ENCODE data around the gene ASRGL1.
A peak's percentile ranks its signal among the peaks of the same experiment; 100 is the strongest.

Gene ASRGL1

DNA sequence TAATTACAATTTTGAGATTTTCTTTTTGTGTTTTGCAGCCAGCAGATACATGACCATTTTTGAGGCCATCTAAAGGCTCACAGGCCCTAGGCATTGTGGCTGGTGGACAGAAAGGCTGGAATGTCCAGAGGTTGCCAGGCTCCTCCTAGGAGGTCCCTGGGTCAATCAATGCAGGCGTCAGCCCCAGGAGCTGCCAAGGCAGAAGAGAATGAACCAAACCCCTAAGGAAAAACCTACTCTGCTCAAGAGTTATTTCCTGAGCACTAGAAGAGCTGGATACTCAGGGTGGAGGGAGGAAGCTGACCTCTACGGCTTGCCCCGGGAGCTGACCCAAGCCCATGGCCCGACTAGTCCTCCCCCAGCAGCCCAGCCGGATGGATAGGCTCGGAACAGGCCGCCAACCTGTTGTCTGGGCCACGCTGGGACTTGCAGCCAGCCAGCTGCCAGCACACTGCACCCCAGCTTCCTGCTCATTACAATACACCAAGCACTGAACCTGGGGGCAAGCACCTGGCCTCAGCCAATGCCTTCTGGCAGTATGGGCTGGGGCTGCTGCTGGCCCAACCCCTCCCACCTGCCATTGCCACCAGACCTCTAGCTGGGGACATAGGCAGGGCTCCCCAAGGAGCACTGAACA is 75.9 kb downstream of the ASRGL1 start:
- DNase-seq (ENCODE audit: low read depth in 3 of 3), result no peak

- DNase-seq (ENCODE audit: low read depth in 3 of 3), result no peak
These were observed 79.3 kb downstream of the ASRGL1 start for GRCh38 chr11:62416596-62416995.

- DNase-seq (ENCODE audit: low read depth in 3 of 3), result no peak
These were observed 80.9 kb downstream of the ASRGL1 start for GRCh38 chr11:62418136-62418535.

- no peak for DNase-seq (ENCODE audit: low read depth in 3 of 3)
These were observed 81.5 kb downstream of the ASRGL1 start, which contains the start of gene SCGB1A1 for GRCh38 chr11:62418733-62419132. Gene SCGB1A1, plus strand, starts transcription at chr11:62419033. Its CDS starts 63 bp downstream, at chr11:62419096.

DNA sequence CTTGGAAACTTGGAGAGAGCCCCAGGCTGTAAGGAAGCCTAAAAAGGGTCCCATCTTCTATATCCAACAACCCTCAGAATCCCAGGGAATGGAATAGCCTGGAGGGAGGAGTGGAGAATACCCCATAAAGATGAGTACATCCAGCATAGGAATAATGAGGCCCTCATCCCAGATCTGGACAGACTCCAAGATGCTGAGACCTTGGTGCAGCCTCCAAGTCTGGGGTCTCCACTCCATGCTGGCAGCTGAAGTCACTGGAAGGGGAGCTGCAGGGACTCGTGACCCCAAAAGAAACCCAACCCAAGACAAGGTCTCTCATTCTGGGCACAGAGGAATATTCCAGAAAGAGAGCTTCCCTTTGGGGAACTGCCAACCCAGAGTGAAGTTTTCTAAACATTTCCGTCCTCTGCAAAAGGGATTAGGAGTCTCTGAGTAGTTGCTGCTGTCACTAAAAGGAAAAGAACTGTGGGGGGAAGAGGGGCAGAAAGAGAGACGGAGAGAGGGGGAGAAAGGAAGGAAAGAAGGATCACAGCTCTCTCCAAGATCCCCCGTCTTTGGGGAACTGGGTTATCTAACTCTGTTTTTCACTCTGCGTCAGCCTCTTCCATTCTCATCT is 82.2 kb downstream of the ASRGL1 start:
- no peak for DNase-seq (ENCODE audit: low read depth in 3 of 3)

- no peak for DNase-seq (ENCODE audit: low read depth in 3 of 3)
These were observed 82.7 kb downstream of the ASRGL1 start for GRCh38 chr11:62419943-62420342.

DNA sequence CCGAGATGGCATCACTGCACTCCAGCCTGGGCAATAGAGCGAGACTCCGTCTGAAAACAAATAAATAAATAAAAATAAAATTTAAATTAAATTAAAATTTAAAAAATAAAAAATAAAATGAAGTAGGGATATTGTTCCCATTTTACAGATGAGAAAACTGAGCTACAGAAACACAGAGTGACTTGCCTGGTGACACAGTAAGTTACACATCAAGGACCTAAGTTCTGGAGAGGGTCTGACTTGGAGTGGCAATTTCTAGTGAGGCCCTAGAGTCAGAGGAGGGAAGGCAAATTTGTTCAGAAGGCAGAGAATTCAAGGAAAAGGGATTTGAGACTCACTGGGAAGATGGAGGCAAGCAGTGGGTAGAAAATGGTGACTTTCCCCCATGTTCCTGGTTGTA is 83.6 kb downstream of the ASRGL1 start:
- DNase-seq (ENCODE audit: low read depth in 3 of 3), result no peak

GRCh38 chr11:62421996-62422395 is 84.7 kb downstream of the ASRGL1 start:
- DNase-seq (ENCODE audit: low read depth in 3 of 3), result no peak

DNA sequence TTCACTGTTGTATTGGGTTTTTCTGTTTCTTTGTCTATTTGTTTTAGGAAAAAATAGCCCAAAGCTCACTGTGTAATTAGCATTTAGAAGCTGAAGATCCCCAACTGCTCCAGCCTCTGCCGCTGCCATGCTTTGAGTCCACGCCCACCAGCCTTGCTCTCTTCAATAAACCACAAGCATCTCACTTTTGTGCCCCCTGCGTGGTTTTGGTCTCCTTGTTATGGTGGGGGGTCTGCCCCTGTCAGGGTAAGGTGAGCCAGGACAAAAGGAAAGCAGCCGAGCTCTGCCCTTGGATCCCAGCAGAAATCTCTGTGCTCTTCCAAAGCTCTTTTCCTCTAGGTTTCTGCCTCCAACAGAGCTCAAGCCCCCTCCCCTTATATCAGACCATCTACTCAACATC is 85.8 kb downstream of the ASRGL1 start:
- DNase-seq (ENCODE audit: low read depth in 3 of 3), result no peak

- DNase-seq (ENCODE audit: low read depth in 3 of 3), result peak in 1 of 3 experiments; percentile 9
These were observed 90.5 kb downstream of the ASRGL1 start for GRCh38 chr11:62427630-62428233.

- no peak for DNase-seq (ENCODE audit: low read depth in 3 of 3)
These were observed 91.8 kb downstream of the ASRGL1 start for GRCh38 chr11:62428871-62429560.

GRCh38 chr11:62430425-62430824 is 93.2 kb downstream of the ASRGL1 start:
- no peak for DNase-seq (ENCODE audit: low read depth in 3 of 3)

- DNase-seq (ENCODE audit: low read depth in 3 of 3), result no peak
These were observed 94.1 kb downstream of the ASRGL1 start for GRCh38 chr11:62431171-62431901.

DNA sequence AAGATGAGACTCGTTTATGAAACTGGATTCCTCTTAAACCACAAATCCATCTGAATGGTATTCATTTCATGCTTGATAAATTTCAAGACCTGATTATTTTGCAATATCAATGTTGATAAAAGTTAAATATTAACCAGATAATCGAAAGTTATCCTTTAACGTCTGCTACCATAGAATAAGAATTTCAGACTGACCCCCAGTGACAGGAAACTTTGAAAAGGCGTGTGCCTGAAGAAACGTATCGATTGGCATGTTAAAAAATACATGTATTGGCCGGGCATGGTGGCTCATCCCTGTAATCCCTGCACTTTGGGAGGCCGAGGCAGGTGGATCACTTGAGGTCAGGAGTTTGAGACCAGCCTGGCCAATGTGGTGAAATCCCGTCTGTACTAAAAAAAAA is 95.4 kb downstream of the ASRGL1 start:
- no peak for DNase-seq (ENCODE audit: low read depth in 3 of 3)

DNA sequence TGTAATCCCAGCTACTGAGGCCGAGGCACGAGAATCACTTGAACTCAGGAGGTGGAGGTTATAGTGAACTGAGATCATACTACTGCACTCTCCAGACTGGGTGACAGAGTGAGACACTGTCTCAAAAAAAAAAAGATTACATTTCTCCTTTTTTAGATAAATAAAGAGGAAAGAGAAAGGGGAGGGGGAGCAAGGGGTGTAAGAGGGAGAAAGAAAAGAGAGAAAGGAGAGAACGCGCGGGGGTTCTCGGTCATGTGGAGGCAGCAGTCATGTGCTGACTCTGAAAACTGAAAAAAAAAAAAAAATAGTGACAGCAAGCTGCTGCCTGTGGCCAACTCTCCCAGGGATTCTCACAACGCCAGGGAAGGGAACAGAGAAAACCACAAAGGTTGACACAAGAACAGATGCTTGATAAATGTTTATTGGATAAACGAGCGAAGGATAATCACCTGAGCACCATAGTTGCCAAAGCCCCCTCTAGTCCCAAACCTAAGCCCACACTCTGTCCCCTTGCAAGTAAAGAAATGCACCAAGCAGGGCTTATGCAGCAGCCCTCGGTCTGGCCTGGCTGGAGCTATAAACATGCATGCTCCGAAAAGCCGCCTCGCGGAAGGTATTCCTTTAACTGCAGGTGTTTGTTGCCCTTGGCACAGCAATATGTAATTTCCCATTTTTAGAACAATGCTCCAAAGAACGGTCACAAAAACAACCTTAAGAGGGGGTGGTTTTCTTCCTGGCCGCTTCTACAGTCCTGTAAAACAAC is 96.1 kb downstream of the ASRGL1 start:
- DNase-seq (ENCODE audit: low read depth in 3 of 3), result no peak

- no peak for DNase-seq (ENCODE audit: low read depth in 3 of 3)
These were observed 96.6 kb downstream of the ASRGL1 start for GRCh38 chr11:62433904-62434276.

DNA sequence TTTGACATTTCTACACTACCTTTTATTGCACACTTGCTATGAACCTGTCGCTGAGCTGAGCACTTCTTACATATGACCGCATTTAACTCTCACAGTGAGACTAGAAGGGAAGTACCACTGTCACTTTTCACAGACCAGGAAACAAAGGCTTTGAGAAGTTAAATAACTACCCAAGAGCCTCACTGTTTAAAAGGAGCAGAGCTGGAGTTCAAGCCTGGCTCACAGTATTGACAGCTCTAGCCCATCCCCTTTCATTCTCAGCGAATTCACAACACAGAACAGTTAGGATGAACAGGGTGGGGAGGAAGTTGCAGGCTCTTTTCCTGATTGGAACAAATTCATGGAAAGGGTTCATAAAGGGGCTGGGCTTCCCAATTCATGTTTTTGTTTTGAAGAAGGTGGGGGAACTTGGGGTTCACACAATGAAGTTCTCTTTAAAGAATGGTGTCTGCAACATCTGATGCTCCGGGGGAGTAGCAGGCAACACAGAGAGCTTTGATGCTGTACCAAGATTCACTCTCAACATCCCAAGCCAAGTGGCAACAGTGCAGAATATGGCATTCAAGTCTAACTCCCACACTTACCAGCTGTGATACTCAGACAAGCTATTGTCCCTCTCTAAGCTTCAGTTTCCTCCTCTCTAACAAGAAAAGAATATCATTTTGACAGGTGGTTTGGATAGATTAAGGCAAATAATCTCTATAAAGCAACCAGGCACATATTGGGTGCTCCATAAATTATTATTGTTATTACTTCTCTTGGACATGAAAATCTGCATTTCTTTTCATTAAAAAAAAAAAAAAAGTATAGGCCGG is 98.8 kb downstream of the ASRGL1 start:
- DNase-seq (ENCODE audit: low read depth in 3 of 3), result no peak

DNA sequence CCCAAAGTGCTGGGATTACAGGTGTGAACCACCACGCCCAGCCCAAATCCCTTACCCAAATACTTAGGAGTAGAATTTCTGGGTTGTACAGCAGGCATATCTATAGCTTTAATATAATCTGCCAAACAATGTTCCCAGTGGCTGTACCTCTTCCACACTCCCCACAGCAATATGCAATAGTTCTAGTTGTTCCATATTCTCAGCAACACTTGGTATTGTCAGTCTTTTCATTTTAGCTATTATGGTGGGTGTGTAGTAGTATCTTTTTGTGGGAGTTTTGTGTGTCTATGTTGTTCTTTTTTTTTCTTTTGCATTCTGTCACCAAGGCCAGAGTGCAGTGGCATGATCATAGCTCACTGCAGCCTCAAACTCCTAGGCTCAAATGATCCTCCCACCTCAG is 100.4 kb downstream of the ASRGL1 start:
- DNase-seq (ENCODE audit: low read depth in 3 of 3), result no peak

GRCh38 chr11:62438641-62439040 is 101.4 kb downstream of the ASRGL1 start:
- DNase-seq (ENCODE audit: low read depth in 3 of 3), result no peak

DNA sequence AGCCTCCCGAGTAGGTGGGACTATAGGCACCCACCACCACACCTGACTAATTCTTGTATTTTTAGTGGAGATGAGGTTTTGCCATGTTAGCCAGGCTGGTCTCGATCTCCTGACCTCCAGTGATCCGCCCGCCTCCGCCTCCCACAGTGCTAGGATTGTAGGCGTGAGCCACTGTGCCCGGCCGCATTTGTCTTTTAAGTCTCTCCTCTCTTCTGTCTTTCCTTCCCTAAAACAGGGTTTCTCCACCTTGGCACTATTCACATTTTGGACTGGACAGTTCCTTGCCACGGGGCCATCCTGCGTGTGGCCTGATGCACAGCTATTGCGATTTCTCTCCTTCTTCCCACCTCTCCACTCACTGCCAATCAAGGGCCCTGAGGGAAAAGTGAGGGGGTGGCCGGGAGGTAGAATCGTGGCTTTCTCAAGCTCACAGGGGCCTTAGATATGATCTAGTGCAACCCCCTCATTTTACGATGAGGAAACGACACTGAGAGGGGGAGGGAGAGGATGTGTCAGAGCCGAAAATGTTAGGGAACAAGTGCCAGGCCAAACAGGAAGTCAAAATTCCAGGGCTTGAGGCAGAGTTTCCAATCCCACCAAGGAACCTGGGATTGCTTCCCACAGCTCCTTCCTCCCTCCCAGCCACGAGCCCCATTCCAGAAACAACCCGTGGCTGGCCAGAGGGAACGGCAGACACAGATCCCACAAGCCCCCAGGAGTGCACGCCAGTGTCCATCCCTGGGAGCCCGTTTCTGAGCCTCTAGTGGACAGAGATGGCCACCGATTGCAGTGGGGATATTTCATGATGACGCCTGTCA is 102.7 kb downstream of the ASRGL1 start:
- DNase-seq (ENCODE audit: low read depth in 3 of 3), result no peak

All from stimulated activated CD4-positive, alpha-beta T cell treated with anti-CD3 and anti-CD28 coated beads, TNF-alpha, amount 100 ng/mL, for 24 hours (primary cell).